C4-2B (cell line): ENCODE data around the gene GLB1L2.

Experiments used
- H3K27ac ChIP-seq: fragments of 450-650 bp; 2 replicates; pipeline ENCODE4 v1.5.1; 2017
- CTCF ChIP-seq: fragments of 450-650 bp; conservative IDR thresholded peaks from 2 replicates; pipeline ENCODE4 v1.5.1; 2017; ENCODE audit warnings: mild to moderate bottlenecking
- ZFX ChIP-seq: fragments of 450-650 bp; IDR thresholded peaks from 2 replicates; pipeline ENCODE4 v1.6.1; 2017

The GLB1L2 gene

GRCh38 chr11:134371436-134372185 is 39.8 kb downstream of the GLB1L2 start:
- no peak overlapping the region for H3K27ac ChIP-seq
- TF ChIP-seq CTCF: no peak
- no peak for TF ChIP-seq ZFX

- H3K27ac ChIP-seq: no peak overlapping the region
- no peak for TF ChIP-seq ZFX
- no peak for TF ChIP-seq CTCF
These were observed 40.7 kb downstream of the GLB1L2 start for GRCh38 chr11:134372536-134372935.

- no peak overlapping the region for H3K27ac ChIP-seq
- TF ChIP-seq CTCF (no peak), ZFX (no peak)
These were observed 41.2 kb downstream of the GLB1L2 start for GRCh38 chr11:134372961-134373360.

GRCh38 chr11:134373591-134374052 is 41.8 kb downstream of the GLB1L2 start:
- no peak for TF ChIP-seq ZFX
- TF ChIP-seq CTCF: no peak
- H3K27ac ChIP-seq: no peak overlapping the region

GRCh38 chr11:134374171-134374570 is 42.4 kb downstream of the GLB1L2 start:
- no peak for TF ChIP-seq CTCF
- H3K27ac ChIP-seq: no peak overlapping the region

GRCh38 chr11:134374891-134375550 is 43.2 kb downstream of the GLB1L2 start:
- H3K27ac ChIP-seq: no peak overlapping the region
- no peak for TF ChIP-seq ZFX
- TF ChIP-seq CTCF: no peak

- H3K27ac ChIP-seq: no peak overlapping the region
- TF ChIP-seq CTCF (no peak), ZFX (no peak)
These were observed 44.5 kb downstream of the GLB1L2 start for GRCh38 chr11:134376150-134376921.
